T-helper 1 cell (primary cell): ENCODE measurements around the gene RAI1.

ENCODE experiments used
- DNase-seq, 5 donors: peaks; one replicate each; pipeline ENCODE4 v3.0.0-alpha.2; 2012 to 2020

Gene RAI1

DNA sequence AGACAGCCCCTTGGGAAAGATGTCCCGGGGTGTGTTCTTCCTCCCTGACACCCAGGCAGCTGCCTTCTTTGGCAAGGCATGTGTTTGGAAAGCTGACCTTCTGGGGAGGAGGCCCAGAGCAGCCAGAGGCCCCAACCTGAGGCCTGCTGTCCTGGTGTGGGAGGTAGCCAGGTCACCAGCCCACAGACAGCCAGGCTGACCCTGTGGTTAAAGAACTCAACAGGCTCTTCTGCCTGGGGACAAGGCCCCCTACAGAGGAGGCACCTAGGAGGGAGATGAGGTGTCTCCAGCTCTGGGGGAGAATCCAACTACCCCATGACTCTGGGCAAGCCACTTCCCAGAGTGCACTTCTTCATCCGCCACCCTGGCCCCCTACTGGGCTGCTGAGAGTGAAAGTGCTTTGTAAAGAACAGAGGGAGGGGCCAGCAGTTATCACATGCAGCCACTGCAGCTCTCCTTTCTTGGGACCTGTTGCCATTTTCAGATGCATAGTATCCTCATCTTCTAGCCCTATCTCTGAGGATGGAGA lies 168.7 kb downstream of the RAI1 start:
- peak; percentile 33 to 86 (median 51) for DNase-seq

DNA sequence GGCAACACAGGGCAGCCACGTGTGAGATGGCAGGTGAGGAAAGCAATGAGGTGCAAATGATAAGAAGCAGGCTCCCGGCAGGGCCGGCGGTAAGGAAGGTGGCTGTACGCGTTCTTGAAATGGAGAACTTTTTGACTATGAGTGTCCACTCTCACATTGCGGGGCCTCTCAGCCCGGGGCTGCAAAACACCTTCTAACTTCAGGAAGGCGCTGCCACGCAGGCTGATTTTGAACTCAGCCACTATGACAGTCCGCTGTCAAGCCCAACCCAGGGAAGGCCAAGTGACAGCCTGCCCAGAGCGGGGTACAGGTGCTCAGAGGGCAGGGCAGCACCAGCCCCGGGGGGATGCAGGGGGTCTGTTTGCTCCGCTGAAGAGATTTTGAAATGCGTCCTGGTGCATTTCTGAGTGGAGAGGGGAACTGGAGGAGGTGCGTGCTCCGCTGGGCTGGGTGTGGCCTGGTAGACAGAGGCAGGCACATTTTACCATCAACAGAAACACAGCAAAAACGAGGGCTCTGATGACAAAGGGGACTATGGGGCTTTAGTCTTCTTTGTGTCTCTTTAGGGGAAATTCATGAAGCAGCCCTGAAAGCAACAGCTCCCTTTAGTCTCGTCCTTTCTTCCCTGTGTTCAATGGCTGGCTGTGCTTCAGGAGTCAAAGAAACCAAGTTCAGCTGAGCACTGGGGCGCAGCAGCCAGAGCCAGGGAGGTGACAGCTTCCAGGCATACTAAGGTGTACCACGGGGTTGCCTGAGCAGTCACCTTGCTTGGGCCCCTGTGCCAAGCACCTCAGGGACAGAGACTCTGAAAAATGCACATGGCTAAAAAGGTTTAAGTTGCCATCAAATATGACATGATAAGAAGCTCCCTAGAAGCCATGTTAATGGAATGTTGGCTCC lies 170.1 kb downstream of the RAI1 start:
- no peak for DNase-seq

GRCh38 chr17:17852930-17853329 lies 171.7 kb downstream of the RAI1 start:
- DNase-seq, result no peak

DNA sequence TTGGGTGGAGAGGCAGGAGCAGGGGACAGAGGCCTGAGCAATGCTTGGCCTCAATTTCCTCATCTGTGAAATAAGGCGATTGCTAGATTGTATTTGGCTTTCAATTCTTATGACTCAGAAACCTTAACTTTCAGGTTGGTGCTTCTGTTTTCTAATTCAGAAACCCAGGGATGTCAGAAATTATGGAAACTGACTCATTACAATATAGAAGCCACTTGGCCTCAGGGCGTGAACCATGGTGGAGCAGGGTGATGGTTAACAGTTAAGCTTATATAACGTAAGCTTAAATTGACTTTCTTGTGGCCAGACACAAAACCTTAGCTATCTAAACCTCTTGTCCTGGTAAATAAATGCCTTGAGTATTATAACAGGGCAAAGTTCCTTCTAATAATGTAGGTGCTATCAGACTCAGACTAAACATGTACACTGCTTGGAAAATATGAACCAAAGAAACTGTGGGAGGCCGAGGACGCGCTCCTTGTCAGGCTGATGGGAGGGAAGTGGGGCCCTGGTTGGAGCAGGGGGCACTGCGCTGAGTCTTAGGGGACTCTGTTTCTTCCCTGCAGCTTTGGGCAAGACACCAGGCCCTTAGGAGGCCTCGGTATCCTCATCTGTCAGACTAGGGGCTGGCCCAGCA lies 172.7 kb downstream of the RAI1 start:
- peak in 1 of 5 donors; percentile 85 for DNase-seq

GRCh38 chr17:17855976-17856375 lies 174.7 kb downstream of the RAI1 start:
- no peak for DNase-seq

DNA sequence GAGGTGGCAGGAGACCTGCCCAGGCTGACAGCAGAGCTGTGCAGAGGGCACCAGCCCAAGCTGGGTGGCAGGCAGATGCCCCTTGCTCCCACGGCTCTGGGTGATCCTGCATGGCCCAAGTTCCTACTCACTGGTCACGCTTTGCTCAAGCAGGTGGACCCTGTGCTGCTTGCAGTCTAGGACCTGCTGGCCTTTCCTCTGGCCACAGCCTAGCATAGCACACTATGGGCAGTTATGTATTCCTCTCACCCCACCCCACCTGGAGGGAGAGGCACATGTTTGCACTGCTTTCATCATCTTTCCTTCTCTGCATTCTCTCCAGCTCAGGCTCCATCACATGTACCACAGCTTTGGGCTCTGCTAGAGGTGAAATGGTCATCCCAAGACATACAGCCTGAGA lies 175.1 kb downstream of the RAI1 start:
- no peak for DNase-seq

GRCh38 chr17:17857496-17857895 lies 176.2 kb downstream of the RAI1 start:
- no peak for DNase-seq

GRCh38 chr17:17859909-17860765 lies 178.9 kb downstream of the RAI1 start:
- peak; percentile 38 to 69 (median 62) for DNase-seq

DNA sequence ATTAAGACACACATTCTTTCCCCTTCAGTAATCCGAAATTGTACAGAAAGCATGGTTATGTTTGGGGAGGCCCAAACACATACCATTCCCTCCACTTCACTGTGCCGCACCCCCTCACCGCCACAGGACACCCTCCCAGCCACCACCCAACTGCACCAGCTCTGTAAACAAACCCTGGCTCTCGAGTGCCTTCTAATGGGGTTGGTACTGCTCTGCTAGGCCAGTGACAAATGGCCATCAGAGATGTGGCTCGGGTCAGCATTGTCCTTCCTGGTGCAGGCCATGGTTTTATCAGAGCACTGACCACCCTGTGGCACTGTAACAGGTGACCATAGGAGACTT lies 179.5 kb downstream of the RAI1 start:
- no peak for DNase-seq
